SK-N-MC (cell line): ENCODE results near the gene NFIX.

Experiments used
- DNase-seq: peaks from one replicate; pipeline ENCODE4 v3.0.0-alpha.2; 2011; ENCODE audit warnings: low read depth, low spot score
- H3K27ac ChIP-seq: fragments of 200-600 bp; sonication (generic); 2 replicates; pipeline ENCODE4 v1.5.1; 2016; ENCODE audit warnings: mixed run types
- H3K36me3 ChIP-seq: fragments of 200-600 bp; sonication (generic); 2 replicates; pipeline ENCODE4 v1.6.1; 2017; ENCODE audit warnings: antibody characterized with exemption, low read length, mixed read lengths; ENCODE audit not compliant: insufficient read depth
- H3K4me3 ChIP-seq: fragments of 200-600 bp; sonication (generic); 2 replicates; pipeline ENCODE4 v1.5.1; 2016
- H3K9ac ChIP-seq: fragments of 200-600 bp; sonication (generic); 2 replicates; pipeline ENCODE4 v1.8.0; 2017; ENCODE audit warnings: mixed run types, mixed read lengths; ENCODE audit not compliant: insufficient read length
- H3K9me3 ChIP-seq: fragments of 200-600 bp; sonication (generic); 2 replicates; pipeline ENCODE4 v1.6.1; 2017; ENCODE audit warnings: low read depth, mild to moderate bottlenecking, antibody characterized with exemption, low read length, moderate library complexity, mixed read lengths
- EZH2 ChIP-seq: fragments of 200-600 bp; sonication (generic); IDR thresholded peaks from one replicate; pipeline ENCODE4 v1.6.1; 2017; ENCODE audit warnings: antibody characterized with exemption
- FOXP2 ChIP-seq: optimal IDR thresholded peaks from 2 replicates; pipeline ENCODE3; 2011; ENCODE audit warnings: mild to moderate bottlenecking, moderate library complexity; ENCODE audit not compliant: insufficient read depth; ENCODE audit errors: extremely low read length, control extremely low read depth
- POLR2AphosphoS5 ChIP-seq: IDR thresholded peaks from 2 replicates; pipeline ENCODE4 v1.6.1; 2012; ENCODE audit warnings: mild to moderate bottlenecking, low read depth, low read length, borderline replicate concordance

Gene NFIX

DNA sequence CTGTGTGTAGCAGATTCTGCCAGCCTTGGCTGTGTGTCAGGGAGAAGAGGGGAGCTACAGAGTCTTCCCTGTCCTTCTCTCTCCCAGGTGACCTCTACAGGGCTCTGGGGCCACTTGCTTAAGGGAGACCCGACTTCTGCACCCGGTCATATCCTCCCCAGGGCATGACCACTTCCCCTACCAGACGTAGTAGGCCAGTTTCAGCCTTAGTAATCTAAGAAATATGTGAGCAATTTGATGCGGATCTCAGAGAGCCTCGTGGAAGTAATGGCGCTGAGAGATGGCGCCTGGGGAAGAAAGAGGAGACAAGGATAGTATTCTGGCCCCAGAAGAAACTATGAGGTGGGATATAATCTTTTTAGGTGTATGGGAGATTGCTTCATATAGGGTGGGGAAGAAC is 41.9 kb downstream of the NFIX start:
- no peak for TF ChIP-seq EZH2
- TF ChIP-seq FOXP2: no peak
- TF ChIP-seq POLR2AphosphoS5: no peak
- Histone ChIP-seq H3K36me3 (peaks cover 6% of the 10 kb centered on the region; the same call in 1 of the 2 replicates), H3K27ac (peak overlapping the region; percentile 75), H3K9me3 (no peaks in the 10 kb centered on the region), H3K4me3 (no peak overlapping the region), H3K9ac (no peak overlapping the region)
- DNase-seq: no peak

DNA sequence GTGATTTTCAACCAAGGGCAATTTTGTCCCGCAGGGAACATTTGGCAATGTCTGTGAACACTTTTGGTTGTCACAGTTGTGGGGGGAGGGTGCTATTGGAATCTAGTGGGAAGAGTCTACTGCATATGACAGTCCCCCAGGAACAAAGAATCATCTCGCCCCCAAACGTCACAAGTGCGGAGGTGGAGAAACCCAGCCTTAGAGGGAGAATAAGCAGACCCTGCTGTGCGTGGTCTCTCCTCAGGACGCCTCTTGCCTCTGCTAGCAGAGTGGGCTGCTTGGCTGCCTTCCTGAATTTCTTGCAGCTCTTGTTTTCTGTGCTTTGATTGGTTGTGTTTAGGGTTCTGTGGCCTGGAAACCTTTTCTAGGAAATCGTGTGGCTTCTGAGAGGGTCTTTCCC is 42.5 kb downstream of the NFIX start:
- no peak overlapping the region for H3K9ac ChIP-seq
- no peaks in the 10 kb centered on the region for H3K9me3 ChIP-seq
- peak overlapping the region; percentile 75 for H3K27ac ChIP-seq
- DNase-seq: no peak
- H3K4me3 ChIP-seq: no peak overlapping the region
- peaks cover 3% of the 10 kb centered on the region; the same call in 1 of the 2 replicates for H3K36me3 ChIP-seq
- TF ChIP-seq EZH2: no peak
- TF ChIP-seq POLR2AphosphoS5: no peak
- no peak for TF ChIP-seq FOXP2

DNA sequence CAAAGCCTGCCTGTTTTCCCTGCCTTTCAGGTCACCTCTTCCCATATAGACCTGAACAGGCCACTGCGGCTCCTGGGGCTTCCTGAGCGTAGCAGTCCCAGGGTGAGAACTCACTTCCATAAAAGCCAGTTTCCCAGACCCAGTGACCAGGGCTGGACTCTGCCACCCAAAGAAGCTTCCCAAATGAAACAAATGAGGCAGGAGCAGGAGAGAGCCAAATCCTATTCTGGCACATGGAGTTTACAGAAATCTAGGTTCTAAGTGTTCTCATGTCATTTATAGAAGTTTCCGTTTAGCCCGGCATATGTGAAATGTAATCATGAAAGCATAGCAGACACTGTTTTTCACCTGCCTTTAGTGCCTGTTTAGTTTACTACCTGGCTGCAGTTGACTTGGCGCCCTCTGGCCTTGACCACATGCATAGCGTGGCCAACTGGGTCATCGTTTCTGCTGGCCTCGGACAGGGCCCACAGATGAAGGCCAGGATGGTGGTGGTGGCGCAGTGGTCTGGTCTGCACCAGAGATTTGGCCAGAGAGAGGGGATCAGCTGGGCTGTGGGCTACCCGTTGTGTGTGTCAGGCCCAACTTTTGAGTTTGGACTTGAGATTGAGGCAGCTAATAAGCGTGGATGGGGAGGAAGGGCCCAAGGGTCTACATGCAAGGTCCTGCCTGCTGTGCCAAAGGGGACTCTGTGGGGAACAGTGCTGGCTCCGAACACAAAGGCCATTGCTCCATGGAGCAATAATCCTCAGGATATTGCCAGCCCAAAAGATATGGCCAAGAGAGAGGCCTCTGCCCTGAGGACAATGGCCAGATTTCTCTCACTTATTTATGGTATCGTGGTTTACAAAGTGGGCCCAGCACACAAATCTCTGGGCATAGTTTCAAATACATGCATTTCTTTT is 43.3 kb downstream of the NFIX start:
- TF ChIP-seq POLR2AphosphoS5 (no peak), EZH2 (no peak), FOXP2 (no peak)
- Histone ChIP-seq H3K27ac (peak overlapping the region; percentile 75), H3K9me3 (no peaks in the 10 kb centered on the region), H3K36me3 (peaks cover 4% of the 10 kb centered on the region; the same call in 1 of the 2 replicates), H3K9ac (no peak overlapping the region), H3K4me3 (no peak overlapping the region)
- no peak for DNase-seq

DNA sequence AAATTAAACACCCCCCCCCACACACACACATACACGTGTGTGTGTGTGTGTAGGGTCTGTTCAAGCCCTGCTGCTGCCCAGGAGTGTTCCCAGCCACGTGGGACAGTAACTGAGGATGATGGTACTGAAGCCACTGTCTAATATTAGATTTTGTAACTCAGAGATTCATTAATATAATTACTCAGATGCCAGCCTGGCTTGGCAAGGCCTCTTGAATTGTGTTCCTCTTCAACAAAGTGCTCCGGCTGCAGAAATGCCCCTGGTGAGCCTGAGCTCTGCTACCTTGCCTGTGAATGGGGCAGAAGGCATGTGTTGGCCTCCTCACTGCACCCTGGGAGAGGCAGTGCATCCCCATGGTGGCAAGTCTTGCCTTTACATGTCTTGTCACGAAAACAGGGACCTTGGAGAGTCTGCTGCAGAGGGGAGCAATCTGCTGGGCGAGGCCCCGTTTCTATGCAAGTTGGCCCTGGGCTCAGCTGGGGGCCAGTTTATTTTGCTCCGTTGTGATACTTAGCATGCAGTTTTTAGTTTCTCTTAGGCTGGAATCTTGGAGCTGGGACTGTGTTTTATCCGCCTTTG is 44.0 kb downstream of the NFIX start:
- no peak for DNase-seq
- Histone ChIP-seq H3K4me3 (no peak overlapping the region), H3K36me3 (peaks cover 4% of the 10 kb centered on the region; the same call in 1 of the 2 replicates), H3K9ac (peak overlapping the region; percentile 5), H3K9me3 (no peaks in the 10 kb centered on the region), H3K27ac (peak overlapping the region; percentile 70; the same call in 1 of the 2 replicates)
- TF ChIP-seq FOXP2: no peak
- TF ChIP-seq POLR2AphosphoS5: no peak
- no peak for TF ChIP-seq EZH2

DNA sequence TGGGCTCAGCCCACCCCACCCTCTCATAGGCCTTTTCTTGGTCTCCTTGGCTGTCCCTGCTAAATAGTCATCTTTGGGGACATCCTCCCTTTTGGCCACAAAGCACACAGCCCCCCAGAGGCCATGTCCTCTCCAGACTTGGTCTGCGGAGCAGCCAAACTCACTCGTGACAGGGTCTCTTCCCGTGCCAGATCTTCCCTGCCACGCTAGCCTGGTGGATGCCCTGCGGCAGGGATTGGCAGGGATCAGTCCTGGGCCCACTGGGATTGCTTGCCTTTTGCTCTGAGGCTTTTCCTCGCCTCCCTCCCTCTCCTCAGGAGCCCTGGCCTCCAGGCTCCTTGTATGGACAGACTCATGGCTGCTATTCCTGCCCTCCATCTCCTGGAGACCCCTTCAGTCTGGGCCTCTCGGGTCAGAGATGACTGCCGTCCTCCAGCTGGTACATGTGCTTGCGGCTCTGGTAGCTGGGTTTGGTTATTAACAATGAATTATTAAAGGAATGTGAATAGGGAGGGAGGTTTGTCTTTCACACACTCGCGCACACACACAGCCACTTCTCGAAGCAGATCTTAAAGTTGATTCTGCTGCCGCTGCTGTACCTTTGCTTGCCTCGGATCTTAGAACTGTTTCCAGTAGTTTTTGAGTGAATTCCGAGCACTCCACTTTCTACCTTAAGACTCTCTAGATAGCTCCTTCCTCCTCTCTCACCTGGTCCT is 45.1 kb downstream of the NFIX start:
- H3K4me3 ChIP-seq: no peak overlapping the region
- no peaks in the 10 kb centered on the region for H3K9me3 ChIP-seq
- peak overlapping the region; percentile 70 for H3K27ac ChIP-seq
- no peak overlapping the region for H3K9ac ChIP-seq
- TF ChIP-seq POLR2AphosphoS5 (no peak), FOXP2 (no peak), EZH2 (no peak)
- peaks cover 4% of the 10 kb centered on the region; the same call in 1 of the 2 replicates for H3K36me3 ChIP-seq
- DNase-seq: no peak

DNA sequence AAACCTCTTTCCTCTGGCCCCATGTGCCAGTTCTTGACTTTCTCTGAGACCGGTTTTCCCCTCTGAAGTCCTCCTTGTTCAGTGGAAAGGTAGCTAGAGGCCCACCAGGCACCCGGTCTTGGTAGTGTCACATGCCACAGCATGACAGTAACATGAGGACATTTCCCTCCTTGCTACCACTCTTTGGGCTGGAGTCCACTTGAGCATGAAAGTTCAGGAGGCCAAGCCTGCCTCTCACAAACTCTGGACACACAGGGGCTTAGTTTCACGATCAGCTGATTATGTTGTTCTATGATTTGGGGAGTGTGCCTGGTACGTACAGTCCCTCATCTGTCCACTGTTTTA is 45.6 kb downstream of the NFIX start:
- Histone ChIP-seq H3K4me3 (no peak overlapping the region), H3K9ac (no peak overlapping the region), H3K9me3 (no peaks in the 10 kb centered on the region), H3K36me3 (peaks cover 4% of the 10 kb centered on the region; the same call in 1 of the 2 replicates), H3K27ac (peak overlapping the region; percentile 70)
- DNase-seq: no peak
- TF ChIP-seq EZH2 (no peak), FOXP2 (no peak), POLR2AphosphoS5 (no peak)

DNA sequence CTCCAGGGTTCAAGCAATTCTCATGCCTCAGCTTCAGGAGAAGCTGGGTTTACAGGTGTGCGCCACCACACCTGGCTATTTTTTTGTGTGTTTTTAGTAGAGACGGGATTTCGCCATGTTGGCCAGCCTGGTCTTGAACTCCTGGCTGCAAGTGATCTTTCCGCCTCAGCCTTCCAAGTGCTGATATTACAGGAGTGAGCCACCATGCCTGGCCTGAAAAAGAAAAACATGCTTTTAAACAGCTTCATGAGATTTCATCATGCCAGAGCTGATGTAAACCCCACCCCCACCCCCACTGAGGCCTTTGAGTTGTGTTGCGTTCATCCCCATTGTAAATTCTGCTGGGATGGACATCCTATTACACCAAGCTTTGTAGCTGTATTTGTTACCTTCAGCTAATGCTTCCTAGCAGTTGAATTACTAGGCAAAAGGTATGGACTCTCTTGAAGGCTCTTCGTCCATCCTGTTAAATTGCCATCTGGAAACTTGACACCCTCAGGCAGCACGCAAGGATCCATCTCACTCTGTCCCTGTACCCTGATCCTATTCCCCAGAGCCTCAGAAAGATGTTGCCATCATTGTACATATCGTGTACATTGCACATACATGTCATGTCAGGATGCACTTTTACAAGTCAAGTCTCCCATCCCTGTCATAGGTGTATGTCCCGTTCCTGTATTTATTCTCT is 47.3 kb downstream of the NFIX start:
- Histone ChIP-seq H3K27ac (peak overlapping the region; percentile 69; the same call in 1 of the 2 replicates), H3K4me3 (no peak overlapping the region), H3K36me3 (peaks cover 4% of the 10 kb centered on the region; the same call in 1 of the 2 replicates), H3K9ac (no peak overlapping the region), H3K9me3 (no peaks in the 10 kb centered on the region)
- DNase-seq: no peak
- TF ChIP-seq POLR2AphosphoS5 (no peak), FOXP2 (no peak)

DNA sequence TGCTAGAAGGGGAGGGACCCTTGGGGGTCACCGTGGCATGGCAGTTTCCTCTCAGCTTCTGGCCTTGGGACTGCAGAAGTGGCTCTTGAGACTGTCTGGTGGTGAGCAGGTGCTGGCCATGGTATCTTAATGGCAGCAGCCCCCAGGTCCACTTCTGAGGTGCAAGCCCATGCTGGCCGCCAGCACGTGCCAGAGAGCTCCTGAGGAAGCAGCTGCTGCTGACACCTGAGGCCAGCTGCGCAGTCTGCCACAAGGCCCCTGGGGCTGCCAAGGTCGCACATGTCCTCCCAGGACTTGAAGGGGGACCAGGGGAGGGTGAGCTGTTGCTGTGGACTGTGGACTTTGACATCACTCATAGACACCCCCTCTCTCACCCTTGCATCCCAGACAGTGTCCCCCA is 48.0 kb downstream of the NFIX start:
- Histone ChIP-seq H3K4me3 (no peak overlapping the region), H3K9ac (no peak overlapping the region), H3K27ac (no peak overlapping the region), H3K36me3 (peaks cover 4% of the 10 kb centered on the region; the same call in 1 of the 2 replicates), H3K9me3 (no peaks in the 10 kb centered on the region)
- no peak for DNase-seq
- TF ChIP-seq POLR2AphosphoS5 (no peak), FOXP2 (no peak), EZH2 (no peak)
